ENCODE measurements around the gene RALGDS. TPM values are rescaled to one million over a fixed set of nuclear protein-coding genes. Genes with fewer than 3 reads are reported as not detected.

RALGDS gene
- total and polyA plus RNA-seq, 2 donors (not counting 1 experiment from before 2014, with no cell fraction given) = 62.4 to 88.0 TPM

DNA sequence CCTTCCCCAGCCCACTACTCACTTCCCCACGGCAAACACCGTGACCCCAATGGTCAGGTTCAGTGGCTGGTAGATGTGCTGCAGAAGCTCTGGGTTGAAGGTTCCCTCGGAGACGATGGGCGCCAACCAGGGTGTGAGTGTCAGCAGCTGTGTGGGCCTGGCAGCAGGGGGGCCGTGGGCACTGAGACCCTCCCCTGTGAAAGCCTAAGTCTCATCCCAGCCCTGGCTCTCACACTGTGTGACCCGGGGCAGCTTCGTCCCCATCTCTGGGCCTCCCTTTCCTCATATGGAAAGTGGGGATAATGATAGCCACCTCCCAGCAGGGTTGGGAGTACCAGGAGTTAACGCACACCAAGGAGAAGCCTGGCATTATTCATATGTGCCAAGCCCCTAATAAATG is 34.1 kb upstream of the RALGDS start:
- no peaks in the 10 kb centered on the region for H3K79me2 ChIP-seq (ENCODE audit: control insufficient read depth, insufficient read depth, low read length)
- intact Hi-C loops (cut with micrococcal nuclease) = no loop called here
- no peak overlapping the region for H3K4me3 ChIP-seq (ENCODE audit: control extremely low read depth in 1 of 5, extremely low read depth in 1 of 5, insufficient read depth in 1 of 5, low read depth in 2 of 5, low read length in 4 of 5)
- 87% methylated on average over 3 of the region's 9 CpGs for WGBS (ENCODE audit: insufficient coverage)
- Mint-ChIP-seq H3K4me3 (no peak overlapping the region), H3K27me3 (no peaks in the 10 kb centered on the region), H3K4me1 (no peaks in the 10 kb centered on the region), H3K27ac (no peak overlapping the region), H3K9me3 (ENCODE audit: insufficient read depth) (no peaks in the 10 kb centered on the region)
- no peak for DNase-seq
- CTCF ChIA-PET = interaction anchor here (1.0 to 12.7 kb wide), 3 partner anchors 12 to 48 kb away, joined by 3 to 599 read pairs (median 3); no protein-coding TSS in a partner anchor
- H3K36me3 ChIP-seq (replicated peaks in 1 of 2; ENCODE audit: control extremely low read depth in 1 of 2, control insufficient read depth in 1 of 2, extremely low read depth in 1 of 2, insufficient read depth in 2 of 2, low read length in 1 of 2) = peaks cover 3 to 11% of the 10 kb centered on the region in 2 experiments
- TF ChIP-seq, protein P1, sequence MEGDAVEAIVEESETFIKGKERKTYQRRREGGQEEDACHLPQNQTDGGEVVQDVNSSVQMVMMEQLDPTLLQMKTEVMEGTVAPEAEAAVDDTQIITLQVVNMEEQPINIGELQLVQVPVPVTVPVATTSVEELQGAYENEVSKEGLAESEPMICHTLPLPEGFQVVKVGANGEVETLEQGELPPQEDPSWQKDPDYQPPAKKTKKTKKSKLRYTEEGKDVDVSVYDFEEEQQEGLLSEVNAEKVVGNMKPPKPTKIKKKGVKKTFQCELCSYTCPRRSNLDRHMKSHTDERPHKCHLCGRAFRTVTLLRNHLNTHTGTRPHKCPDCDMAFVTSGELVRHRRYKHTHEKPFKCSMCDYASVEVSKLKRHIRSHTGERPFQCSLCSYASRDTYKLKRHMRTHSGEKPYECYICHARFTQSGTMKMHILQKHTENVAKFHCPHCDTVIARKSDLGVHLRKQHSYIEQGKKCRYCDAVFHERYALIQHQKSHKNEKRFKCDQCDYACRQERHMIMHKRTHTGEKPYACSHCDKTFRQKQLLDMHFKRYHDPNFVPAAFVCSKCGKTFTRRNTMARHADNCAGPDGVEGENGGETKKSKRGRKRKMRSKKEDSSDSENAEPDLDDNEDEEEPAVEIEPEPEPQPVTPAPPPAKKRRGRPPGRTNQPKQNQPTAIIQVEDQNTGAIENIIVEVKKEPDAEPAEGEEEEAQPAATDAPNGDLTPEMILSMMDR (IDR thresholded peaks at IDR 0.05) = no peak
- no peak for TF ChIP-seq EZH2 (IDR thresholded peaks at IDR 0.05; ENCODE audit: borderline replicate concordance, insufficient read depth, low read depth, low read length, poor library complexity, severe bottlenecking)
- H3K4me2 ChIP-seq (replicated peaks; ENCODE audit: low read depth, low read length, poor library complexity, severe bottlenecking) = no peak overlapping the region
- no peaks in the 10 kb centered on the region for H3K27me3 ChIP-seq (replicated peaks in 1 of 4; ENCODE audit: control extremely low read depth in 1 of 4, control insufficient read depth in 3 of 4, insufficient read depth in 4 of 4, low read length in 3 of 4)
- H2AFZ ChIP-seq (ENCODE audit: insufficient read depth, low read depth, low read length, poor library complexity, severe bottlenecking) = no peak overlapping the region
- no peaks in the 10 kb centered on the region for H3K9me3 ChIP-seq (ENCODE audit: control extremely low read depth in 1 of 3, control insufficient read depth in 2 of 3, insufficient read depth in 1 of 3, low read length in 2 of 3)
- no peak overlapping the region for H3K9ac ChIP-seq (ENCODE audit: low read length)
- ATAC-seq (ENCODE audit: low read depth) = no peak
- H4K20me1 ChIP-seq (ENCODE audit: control insufficient read depth, insufficient read depth, low read length, poor library complexity, severe bottlenecking) = no peaks in the 10 kb centered on the region
- no peak overlapping the region for H3K27ac ChIP-seq (ENCODE audit: low read length in 2 of 2)
- POLR2A ChIA-PET = no interaction called here
- no peaks in the 10 kb centered on the region for H3K4me1 ChIP-seq (ENCODE audit: control insufficient read depth in 2 of 2, insufficient read depth in 2 of 2, low read length in 2 of 2)

GRCh38 chr9:133154097-133154989 is 33.3 kb upstream of the RALGDS start:
- Mint-ChIP-seq H3K4me1 (peaks cover 4% of the 10 kb centered on the region), H3K4me3 (no peak overlapping the region), H3K27me3 (no peaks in the 10 kb centered on the region), H3K27ac (no peak overlapping the region), H3K9me3 (ENCODE audit: insufficient read depth) (no peaks in the 10 kb centered on the region)
- H3K79me2 ChIP-seq (ENCODE audit: control insufficient read depth, insufficient read depth, low read length) = no peaks in the 10 kb centered on the region
- no peak overlapping the region for H3K4me3 ChIP-seq (ENCODE audit: control extremely low read depth in 1 of 5, extremely low read depth in 1 of 5, insufficient read depth in 1 of 5, low read depth in 2 of 5, low read length in 4 of 5)
- no peak for DNase-seq
- no peaks in the 10 kb centered on the region for H3K27me3 ChIP-seq (replicated peaks in 1 of 4; ENCODE audit: control extremely low read depth in 1 of 4, control insufficient read depth in 3 of 4, insufficient read depth in 4 of 4, low read length in 3 of 4)
- no peaks in the 10 kb centered on the region for H4K20me1 ChIP-seq (ENCODE audit: control insufficient read depth, insufficient read depth, low read length, poor library complexity, severe bottlenecking)
- intact Hi-C loops (cut with micrococcal nuclease) = no loop called here
- no peak overlapping the region for H2AFZ ChIP-seq (ENCODE audit: insufficient read depth, low read depth, low read length, poor library complexity, severe bottlenecking)
- H3K36me3 ChIP-seq (replicated peaks in 1 of 2; ENCODE audit: control extremely low read depth in 1 of 2, control insufficient read depth in 1 of 2, extremely low read depth in 1 of 2, insufficient read depth in 2 of 2, low read length in 1 of 2) = peaks cover 3 to 11% of the 10 kb centered on the region in 2 experiments
- ATAC-seq (ENCODE audit: low read depth) = no peak
- no peak overlapping the region for H3K4me2 ChIP-seq (replicated peaks; ENCODE audit: low read depth, low read length, poor library complexity, severe bottlenecking)
- no peaks in the 10 kb centered on the region for H3K9me3 ChIP-seq (ENCODE audit: control extremely low read depth in 1 of 3, control insufficient read depth in 2 of 3, insufficient read depth in 1 of 3, low read length in 2 of 3)
- TF ChIP-seq, protein P1 (IDR thresholded peaks at IDR 0.05) = no peak
- TF ChIP-seq EZH2 (IDR thresholded peaks at IDR 0.05; ENCODE audit: borderline replicate concordance, insufficient read depth, low read depth, low read length, poor library complexity, severe bottlenecking) = no peak
- 92% methylated on average over 13 of the region's 13 CpGs for WGBS (ENCODE audit: insufficient coverage)
- POLR2A ChIA-PET = no interaction called here
- CTCF ChIA-PET = interaction anchor here (1.0 to 12.7 kb wide), 4 partner anchors 10 to 47 kb away, joined by 3 to 599 read pairs (median 4); no protein-coding TSS in a partner anchor
- H3K27ac ChIP-seq (ENCODE audit: low read length in 2 of 2) = no peak overlapping the region
- peaks cover 0 to 7% of the 10 kb centered on the region in 2 donors for H3K4me1 ChIP-seq (ENCODE audit: control insufficient read depth in 2 of 2, insufficient read depth in 2 of 2, low read length in 2 of 2)
- no peak overlapping the region for H3K9ac ChIP-seq (ENCODE audit: low read length)
